Measurements from ENCODE around the gene ATXN2.

ATXN2 gene

GRCh38 chr12:111419784-111420183, 179.3 kb downstream of the ATXN2 start (continued):
- TF ChIP-seq CSRNP3 (CRISPR knock-in tag; IDR thresholded peaks at IDR 0.05) (no peak), ZNF8 (CRISPR knock-in tag; IDR thresholded peaks at IDR 0.05) (no peak), ZFP3 (CRISPR knock-in tag; IDR thresholded peaks at IDR 0.05) (no peak), SNAI2 (CRISPR knock-in tag; IDR thresholded peaks at IDR 0.05) (no peak), TSHZ2 (CRISPR knock-in tag; IDR thresholded peaks at IDR 0.05) (no peak), ESRRG (CRISPR knock-in tag; IDR thresholded peaks at IDR 0.05) (no peak), RARB (CRISPR knock-in tag; IDR thresholded peaks at IDR 0.05) (no peak), ARNTL (CRISPR knock-in tag; IDR thresholded peaks at IDR 0.05; ENCODE audit: borderline replicate concordance, low read depth) (no peak)

GRCh38 chr12:111418594-111418880, 180.6 kb downstream of the ATXN2 start:
- TF ChIP-seq ZNF70 (CRISPR knock-in tag; IDR thresholded peaks at IDR 0.05) (no peak), POU6F1 (CRISPR knock-in tag; IDR thresholded peaks at IDR 0.05; ENCODE audit: borderline replicate concordance, low read depth) (no peak), CSDC2 (CRISPR knock-in tag; IDR thresholded peaks at IDR 0.05) (no peak), ZC3H10 (CRISPR knock-in tag; IDR thresholded peaks at IDR 0.05) (no peak), ESRRG (CRISPR knock-in tag; IDR thresholded peaks at IDR 0.05) (no peak)
- ATAC-seq: no peak

- no peak for ATAC-seq
- no peak for TF ChIP-seq CSDC2 (CRISPR knock-in tag; IDR thresholded peaks at IDR 0.05)
- TF ChIP-seq TOX (CRISPR knock-in tag; IDR thresholded peaks at IDR 0.05; ENCODE audit: borderline replicate concordance): no peak
- TF ChIP-seq ZNF565 (CRISPR knock-in tag; conservative IDR thresholded peaks at IDR 0.05; ENCODE audit: low read depth): no peak
- no peak for TF ChIP-seq ISL1 (CRISPR knock-in tag; IDR thresholded peaks at IDR 0.05)
- no peak for TF ChIP-seq PPARA (CRISPR knock-in tag; IDR thresholded peaks at IDR 0.05; ENCODE audit: borderline replicate concordance)
- TF ChIP-seq POU6F1 (CRISPR knock-in tag; IDR thresholded peaks at IDR 0.05; ENCODE audit: borderline replicate concordance, low read depth): no peak
- no peak for TF ChIP-seq BACH2 (CRISPR knock-in tag; IDR thresholded peaks at IDR 0.05; ENCODE audit: borderline replicate concordance)
- no peak for TF ChIP-seq CSRNP3 (CRISPR knock-in tag; IDR thresholded peaks at IDR 0.05)
- TF ChIP-seq ARNTL (CRISPR knock-in tag; IDR thresholded peaks at IDR 0.05; ENCODE audit: borderline replicate concordance, low read depth): no peak
- TF ChIP-seq ESRRG (CRISPR knock-in tag; IDR thresholded peaks at IDR 0.05): no peak
- no peak for TF ChIP-seq RARB (CRISPR knock-in tag; IDR thresholded peaks at IDR 0.05)
- TF ChIP-seq ZC3H10 (CRISPR knock-in tag; IDR thresholded peaks at IDR 0.05): no peak
- TF ChIP-seq GLIS3 (CRISPR knock-in tag; IDR thresholded peaks at IDR 0.05): no peak
Observed at GRCh38 chr12:111417784-111418593, 181.1 kb downstream of the ATXN2 start.

GRCh38 chr12:111417290-111417689, 181.8 kb downstream of the ATXN2 start:
- no peak for TF ChIP-seq ZNF70 (CRISPR knock-in tag; IDR thresholded peaks at IDR 0.05)
- no peak for TF ChIP-seq BACH2 (CRISPR knock-in tag; IDR thresholded peaks at IDR 0.05; ENCODE audit: borderline replicate concordance)
- no peak for TF ChIP-seq TSHZ2 (CRISPR knock-in tag; IDR thresholded peaks at IDR 0.05)
- TF ChIP-seq CSRNP3 (CRISPR knock-in tag; IDR thresholded peaks at IDR 0.05): no peak
- no peak for TF ChIP-seq TCF4 (CRISPR knock-in tag; IDR thresholded peaks at IDR 0.05; ENCODE audit: borderline replicate concordance)
- no peak for TF ChIP-seq ESRRG (CRISPR knock-in tag; IDR thresholded peaks at IDR 0.05)
- ATAC-seq: no peak
